GM06990 (cell line): ENCODE data around the gene ZBED1.

Source experiments
- DNase-seq: peaks from one replicate; pipeline ENCODE4 v3.0.0-alpha.2; 2011; ENCODE audit not compliant: insufficient read length; ENCODE audit errors: extremely low read depth
- H3K27me3 ChIP-seq: replicated peaks from 2 replicates; pipeline ENCODE4 v1.6.0; 2011; ENCODE audit warnings: low read length; ENCODE audit not compliant: control insufficient read depth, insufficient read depth
- H3K36me3 ChIP-seq: 2 replicates; pipeline ENCODE4 v1.5.1; 2011; ENCODE audit warnings: low read length; ENCODE audit not compliant: control insufficient read depth, insufficient read depth
- H3K4me3 ChIP-seq: replicated peaks from 2 replicates; pipeline ENCODE4 v1.5.1; 2011; ENCODE audit warnings: low read depth, mild to moderate bottlenecking, control low read depth, low read length
- TF ChIP-seq, protein P1 (sequence below): IDR thresholded peaks from 2 replicates; pipeline ENCODE4 v1.5.1; 2011; ENCODE audit warnings: low read length, control low read depth, mild to moderate bottlenecking, inconsistent platforms; ENCODE audit not compliant: insufficient read depth, poor library complexity, severe bottlenecking

The ZBED1 gene

DNA sequence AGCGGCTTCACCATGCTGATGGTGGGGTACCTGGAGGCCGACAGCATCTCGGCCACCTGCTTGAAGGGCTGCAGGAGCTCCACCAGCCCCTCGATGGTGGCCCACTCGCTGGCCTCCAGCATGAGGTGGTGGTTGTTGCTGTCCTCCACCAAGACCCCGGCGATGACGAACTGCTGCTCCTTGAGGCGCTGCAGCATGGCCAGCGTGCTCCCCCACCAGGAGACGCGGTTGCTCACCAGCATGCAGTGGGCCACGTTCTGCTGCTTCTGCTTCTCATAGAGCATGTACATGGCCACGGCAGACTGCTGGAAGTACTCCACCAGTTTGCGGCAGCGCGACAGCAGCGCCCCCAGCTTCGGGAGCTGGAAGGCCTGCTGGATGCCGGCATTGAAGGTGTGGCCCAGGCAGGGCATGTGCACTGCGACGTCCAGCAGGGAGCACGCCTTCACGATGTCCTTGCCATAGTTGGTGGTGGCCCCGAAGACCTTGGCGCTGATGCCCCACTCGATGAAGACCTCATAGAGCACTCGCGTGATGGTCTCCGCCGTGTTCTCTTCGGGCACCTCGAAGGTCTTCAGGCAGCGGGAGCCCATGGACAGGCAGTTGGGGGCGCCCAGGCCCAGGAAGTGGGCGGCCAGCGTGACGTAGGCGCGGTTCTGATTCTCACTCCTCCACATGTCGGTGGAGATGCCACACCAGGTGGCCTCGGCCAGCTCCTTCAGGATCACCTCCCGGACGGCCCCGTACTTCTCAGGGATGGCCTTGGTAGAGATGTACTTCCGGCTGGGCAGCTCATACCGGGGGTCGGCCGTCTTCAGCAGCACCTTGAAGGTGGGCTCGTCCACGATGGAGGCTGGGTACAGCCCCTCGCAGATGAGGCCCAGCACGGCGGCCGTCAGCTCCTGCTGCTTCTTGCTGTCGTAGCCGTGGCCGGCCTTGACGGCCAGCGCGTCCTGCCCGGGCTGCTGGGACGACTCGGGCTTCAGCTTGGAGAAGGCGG, 11.0 kb downstream of the ZBED1 start:
- no peak for DNase-seq
- no peaks in the 10 kb centered on the region for H3K27me3 ChIP-seq
- peaks cover 34% of the 10 kb centered on the region for H3K36me3 ChIP-seq
- H3K4me3 ChIP-seq: no peak overlapping the region
- TF ChIP-seq, protein P1, sequence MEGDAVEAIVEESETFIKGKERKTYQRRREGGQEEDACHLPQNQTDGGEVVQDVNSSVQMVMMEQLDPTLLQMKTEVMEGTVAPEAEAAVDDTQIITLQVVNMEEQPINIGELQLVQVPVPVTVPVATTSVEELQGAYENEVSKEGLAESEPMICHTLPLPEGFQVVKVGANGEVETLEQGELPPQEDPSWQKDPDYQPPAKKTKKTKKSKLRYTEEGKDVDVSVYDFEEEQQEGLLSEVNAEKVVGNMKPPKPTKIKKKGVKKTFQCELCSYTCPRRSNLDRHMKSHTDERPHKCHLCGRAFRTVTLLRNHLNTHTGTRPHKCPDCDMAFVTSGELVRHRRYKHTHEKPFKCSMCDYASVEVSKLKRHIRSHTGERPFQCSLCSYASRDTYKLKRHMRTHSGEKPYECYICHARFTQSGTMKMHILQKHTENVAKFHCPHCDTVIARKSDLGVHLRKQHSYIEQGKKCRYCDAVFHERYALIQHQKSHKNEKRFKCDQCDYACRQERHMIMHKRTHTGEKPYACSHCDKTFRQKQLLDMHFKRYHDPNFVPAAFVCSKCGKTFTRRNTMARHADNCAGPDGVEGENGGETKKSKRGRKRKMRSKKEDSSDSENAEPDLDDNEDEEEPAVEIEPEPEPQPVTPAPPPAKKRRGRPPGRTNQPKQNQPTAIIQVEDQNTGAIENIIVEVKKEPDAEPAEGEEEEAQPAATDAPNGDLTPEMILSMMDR: no peak

DNA sequence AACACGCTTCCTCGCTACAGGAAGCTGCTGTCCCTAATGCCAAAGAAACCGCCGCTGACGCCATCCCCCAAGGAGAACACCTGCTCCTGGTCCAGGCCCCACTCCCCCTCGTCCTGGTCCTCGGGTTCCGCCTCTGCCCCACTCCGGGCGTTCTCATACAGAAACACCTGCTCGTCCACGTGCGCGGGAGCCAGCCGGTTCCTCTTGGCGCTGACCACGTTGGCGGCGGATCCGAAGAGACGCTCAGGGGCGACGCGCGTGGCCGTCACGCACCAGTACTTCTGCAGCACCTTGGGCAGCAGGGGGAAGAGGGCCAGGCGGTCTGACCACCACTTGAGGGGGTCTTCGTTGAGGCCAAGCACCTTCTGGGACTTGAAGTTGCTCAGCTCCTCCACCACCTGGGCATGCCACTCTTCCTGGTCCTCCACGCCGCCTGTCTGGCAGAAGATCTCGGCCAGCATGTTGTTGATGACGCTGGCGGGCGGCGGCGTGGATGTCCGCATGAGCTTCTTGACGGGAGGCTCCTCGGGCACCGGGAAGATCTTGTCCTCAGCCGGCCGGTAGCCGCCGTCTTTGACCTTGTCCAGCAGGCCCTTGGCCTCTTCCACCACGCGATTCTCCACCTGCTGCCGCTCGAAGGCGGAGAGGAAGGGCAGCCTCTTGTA, 12.0 kb downstream of the ZBED1 start:
- TF ChIP-seq, protein P1: no peak
- H3K36me3 ChIP-seq: peaks cover 34% of the 10 kb centered on the region
- DNase-seq: no peak
- no peak overlapping the region for H3K4me3 ChIP-seq
- no peaks in the 10 kb centered on the region for H3K27me3 ChIP-seq

- peaks cover 34% of the 10 kb centered on the region for H3K36me3 ChIP-seq
Measured at GRCh38 chrX:2487366-2487765, 13.4 kb downstream of the ZBED1 start.

DNA sequence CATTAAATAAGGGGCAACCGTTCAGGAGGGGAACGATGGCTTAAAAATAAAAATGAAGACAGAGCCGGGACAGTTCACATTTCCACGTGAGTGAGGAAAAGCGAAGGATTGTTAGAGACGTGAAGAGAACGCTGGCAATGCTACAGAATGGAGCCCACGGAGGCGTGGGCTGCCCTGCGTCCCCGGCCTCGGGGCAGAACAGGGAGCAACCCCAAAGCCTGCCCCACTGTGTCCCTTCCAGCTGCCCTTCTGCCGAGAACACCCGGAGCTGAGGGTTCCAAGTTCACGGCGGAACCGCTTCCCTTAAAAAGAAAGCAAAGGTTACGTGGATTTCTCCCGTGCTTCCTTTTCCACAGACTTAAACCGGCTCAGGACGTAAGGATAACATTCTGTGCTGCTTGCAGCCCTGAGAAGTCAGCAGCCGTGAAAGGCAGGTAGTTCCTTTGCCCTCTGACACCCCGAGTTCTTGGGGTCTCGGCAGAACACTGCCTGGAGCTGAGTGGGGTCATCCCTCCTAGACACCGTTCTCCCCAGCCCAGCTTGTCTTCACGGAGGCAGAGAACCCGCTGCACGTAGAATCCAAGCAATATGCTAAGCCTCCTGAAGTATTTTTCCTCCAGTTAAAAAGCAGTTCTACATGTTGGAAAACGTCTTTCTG, 14.2 kb downstream of the ZBED1 start:
- TF ChIP-seq, protein P1: no peak
- Histone ChIP-seq H3K36me3 (peaks cover 31% of the 10 kb centered on the region), H3K4me3 (no peak overlapping the region), H3K27me3 (no peaks in the 10 kb centered on the region)
- DNase-seq: no peak

More at GRCh38 chrX:2487366-2487765, 13.4 kb downstream of the ZBED1 start:
- DNase-seq: no peak
- Histone ChIP-seq H3K4me3 (no peak overlapping the region), H3K27me3 (no peaks in the 10 kb centered on the region)
- TF ChIP-seq, protein P1: no peak

DNA sequence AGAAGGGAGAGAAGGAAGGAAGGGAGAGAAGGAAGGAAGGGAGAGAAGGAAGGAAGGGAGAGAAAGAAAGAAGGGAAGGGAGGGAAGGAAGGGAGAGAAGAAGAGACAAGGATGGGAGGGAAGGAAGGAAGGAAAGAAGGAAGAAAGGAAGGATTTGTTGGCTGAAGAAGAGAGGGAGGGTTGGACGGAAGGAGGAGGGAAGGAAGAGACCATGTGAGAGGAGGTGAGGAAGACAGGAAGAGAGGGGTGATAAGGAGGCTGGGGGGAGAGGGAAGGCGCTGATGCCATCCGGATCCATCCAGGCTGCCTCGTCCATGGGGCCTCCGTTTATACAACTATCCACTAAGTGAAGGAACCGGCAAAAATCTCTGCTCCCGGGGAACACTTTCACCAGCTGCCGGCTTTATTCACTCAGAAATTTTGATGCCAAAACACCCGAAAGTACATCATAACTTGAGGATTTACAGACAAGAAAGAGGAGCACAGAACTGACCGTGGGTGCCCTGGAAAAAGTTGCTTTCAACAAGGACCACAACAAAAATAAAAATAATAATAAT, 14.9 kb downstream of the ZBED1 start:
- TF ChIP-seq, protein P1: no peak
- H3K36me3 ChIP-seq: peaks cover 31% of the 10 kb centered on the region
- DNase-seq: no peak
- no peaks in the 10 kb centered on the region for H3K27me3 ChIP-seq
- H3K4me3 ChIP-seq: no peak overlapping the region
